Urinary bladder (tissue), 4 donors: ENCODE measurements around the gene NDST1. TPM values are rescaled to one million over a fixed set of nuclear protein-coding genes. Genes with fewer than 3 reads are reported as not detected.
"Not testable (repeated sequence)": the region's sequence is repeated elsewhere in the genome, so short reads cannot be mapped to it uniquely, and the experiment has no call there.

Experiments used
- DNase-seq: peaks from one replicate; pipeline ENCODE4 v3.0.0-alpha.2; 2015; ENCODE audit errors: extremely low spot score
- H3K27ac ChIP-seq: one replicate; pipeline ENCODE4 v1.5.1; 2013; ENCODE audit warnings: low read depth, mild to moderate bottlenecking, moderate library complexity
- H3K36me3 ChIP-seq: one replicate; pipeline ENCODE4 v1.6.1; 2013; ENCODE audit warnings: mild to moderate bottlenecking, moderate library complexity; ENCODE audit not compliant: insufficient read depth
- H3K4me1 ChIP-seq: one replicate; pipeline ENCODE4 v1.6.1; 2013; ENCODE audit warnings: mild to moderate bottlenecking, moderate library complexity; ENCODE audit not compliant: insufficient read depth
- H3K4me3 ChIP-seq: one replicate; pipeline ENCODE4 v1.5.1; 2013; ENCODE audit warnings: low read depth, low read length
- WGBS: extraction: QIAGEN DNeasy Blood & Tissue Kit; methylation state at CpG from one replicate; pipeline ENCODE4 v1.1.7; 2013; 5-methylcytosine and 5-hydroxymethylcytosine counted together
- polyA plus RNA-seq: library from polyadenylated mRNA; stranded (reverse); fragments of 200-250 nt; gene quantifications from one replicate; pipeline ENCODE4 v1.2.3, GENCODE V29; 2013
- total RNA-seq: library from RNA; depleted of rRNA; stranded (reverse); fragments of >200 nt; gene quantifications from one replicate; pipeline ENCODE4 v1.2.3, GENCODE V29; 2014
- donor health status: healthy with polysubstance abuse.
- donor health status: healthy.

The NDST1 gene
- total RNA-seq (27.1 TPM), polyA plus RNA-seq (37.5 TPM)

GRCh38 chr5:150507474-150508276 lies at the start of gene NDST1:
NDST1 (plus strand) TSS chr5:150508131; CDS start chr5:150521255, 13,124 bp downstream.
- no peak for DNase-seq
- H3K36me3 ChIP-seq, result no peaks in the 10 kb centered on the region
- WGBS, result 70% methylated on average over 16 of the region's 16 CpGs
- no peak within 1 kb of the TSS for H3K4me3 ChIP-seq
- no peak within 1 kb of the TSS for H3K27ac ChIP-seq
- peaks cover 2% of the 10 kb centered on the region for H3K4me1 ChIP-seq

- no peak overlapping the region for H3K27ac ChIP-seq
- peaks cover 2% of the 10 kb centered on the region for H3K4me1 ChIP-seq
- H3K36me3 ChIP-seq, result no peaks in the 10 kb centered on the region
- H3K4me3 ChIP-seq, result no peak overlapping the region
- 22% methylated on average over 36 of the region's 36 CpGs for WGBS
- DNase-seq, result no peak
These were observed 49.0 kb upstream of the NDST1 start for GRCh38 chr5:150458802-150459557.

- 47% methylated on average over 2 of the region's 2 CpGs for WGBS
- Histone ChIP-seq H3K27ac (no peak overlapping the region), H3K4me1 (peaks cover 2% of the 10 kb centered on the region), H3K36me3 (no peaks in the 10 kb centered on the region), H3K4me3 (no peak overlapping the region)
- no peak for DNase-seq
These were observed 47.1 kb upstream of the NDST1 start for GRCh38 chr5:150460781-150461180.

- Histone ChIP-seq H3K27ac (no peak overlapping the region), H3K4me1 (peaks cover 2% of the 10 kb centered on the region), H3K36me3 (no peaks in the 10 kb centered on the region), H3K4me3 (no peak overlapping the region)
- WGBS, result 59% methylated on average over 2 of the region's 2 CpGs
- no peak for DNase-seq
These were observed 46.7 kb upstream of the NDST1 start for GRCh38 chr5:150461231-150461630.

- DNase-seq, result no peak
These were observed 43.3 kb upstream of the NDST1 start for GRCh38 chr5:150464554-150465012.

GRCh38 chr5:150465927-150466326 lies 42.0 kb upstream of the NDST1 start:
- Histone ChIP-seq H3K36me3 (no peaks in the 10 kb centered on the region), H3K4me1 (no peaks in the 10 kb centered on the region), H3K4me3 (no peak overlapping the region), H3K27ac (no peak overlapping the region)
- 72% methylated on average over 8 of the region's 8 CpGs for WGBS
- no peak for DNase-seq

More at GRCh38 chr5:150464554-150465012, 43.3 kb upstream of the NDST1 start:
- Histone ChIP-seq H3K4me1 (no peaks in the 10 kb centered on the region), H3K36me3 (no peaks in the 10 kb centered on the region), H3K4me3 (no peak overlapping the region), H3K27ac (no peak overlapping the region)
- WGBS, result 44% methylated on average over 6 of the region's 6 CpGs

GRCh38 chr5:150468206-150468605 lies 39.7 kb upstream of the NDST1 start:
- Histone ChIP-seq H3K27ac (no peak overlapping the region), H3K4me1 (no peaks in the 10 kb centered on the region), H3K36me3 (no peaks in the 10 kb centered on the region), H3K4me3 (no peak overlapping the region)
- 94% methylated on average over 4 of the region's 4 CpGs for WGBS
- no peak for DNase-seq

- no peak overlapping the region for H3K4me3 ChIP-seq
- 43% methylated on average over 6 of the region's 6 CpGs for WGBS
These were observed 38.0 kb upstream of the NDST1 start for GRCh38 chr5:150469718-150470469.

GRCh38 chr5:150473673-150474358 lies 34.1 kb upstream of the NDST1 start:
- no peak for DNase-seq
- Histone ChIP-seq H3K4me1 (no peaks in the 10 kb centered on the region), H3K36me3 (no peaks in the 10 kb centered on the region), H3K4me3 (no peak overlapping the region), H3K27ac (no peak overlapping the region)
- 80% methylated on average over 12 of the region's 12 CpGs for WGBS

More at GRCh38 chr5:150469718-150470469, 38.0 kb upstream of the NDST1 start:
- Histone ChIP-seq H3K27ac (no peak overlapping the region), H3K4me1 (no peaks in the 10 kb centered on the region), H3K36me3 (no peaks in the 10 kb centered on the region)
- DNase-seq, result no peak

GRCh38 chr5:150476568-150476967 lies 31.4 kb upstream of the NDST1 start:
- not testable (repeated sequence) for H3K4me3 ChIP-seq, DNase-seq

GRCh38 chr5:150479416-150479815 lies 28.5 kb upstream of the NDST1 start:
- Histone ChIP-seq H3K27ac (no peak overlapping the region), H3K4me3 (no peak overlapping the region), H3K36me3 (no peaks in the 10 kb centered on the region), H3K4me1 (no peaks in the 10 kb centered on the region)
- DNase-seq, result no peak
- WGBS, result 76% methylated on average over 2 of the region's 2 CpGs

More at GRCh38 chr5:150476568-150476967, 31.4 kb upstream of the NDST1 start:
- WGBS, result 76% methylated on average over 6 of the region's 6 CpGs
- not testable (repeated sequence) for H3K36me3 ChIP-seq, H3K4me1 ChIP-seq, H3K27ac ChIP-seq

- Histone ChIP-seq H3K36me3 (no peaks in the 10 kb centered on the region), H3K4me1 (no peaks in the 10 kb centered on the region), H3K27ac (no peak overlapping the region), H3K4me3 (no peak overlapping the region)
- WGBS, result 85% methylated on average over 6 of the region's 6 CpGs
- no peak for DNase-seq
These were observed 26.3 kb upstream of the NDST1 start for GRCh38 chr5:150481708-150481965.

GRCh38 chr5:150481972-150482406 lies 25.9 kb upstream of the NDST1 start:
- Histone ChIP-seq H3K4me3 (no peak overlapping the region), H3K4me1 (no peaks in the 10 kb centered on the region), H3K27ac (no peak overlapping the region), H3K36me3 (no peaks in the 10 kb centered on the region)
- WGBS, result 64% methylated on average over 6 of the region's 6 CpGs
- no peak for DNase-seq
